GM10248 (cell line): ENCODE results near the gene PRRC2B.
"Not testable (repeated sequence)": the region's sequence is repeated elsewhere in the genome, so short reads cannot be mapped to it uniquely, and the experiment has no call there.

Experiments used
- CTCF ChIA-PET: fragments of 300-600 bp; sonication (Branson Sonifier 250); formaldehyde crosslinking; extraction: SDS; loops from one replicate; lab custom pipeline; 2021; ENCODE audit warnings: antibody characterized with exemption; lab: Yijun Ruan, JAX
- POLR2A ChIA-PET: fragments of 350-650 bp; sonication (Branson Sonifier 250); formaldehyde crosslinking; extraction: SDS; loops from one replicate; lab custom pipeline; 2020; ENCODE audit warnings: antibody characterized with exemption; lab: Yijun Ruan, JAX
- DNase-seq: peaks from one replicate; pipeline ENCODE4 v3.0.0; 2012; ENCODE audit errors: extremely low spot score
- TF ChIP-seq, protein P1 (sequence below): IDR thresholded peaks from 2 replicates; pipeline ENCODE4 v1.5.1; 2012; ENCODE audit warnings: mild to moderate bottlenecking, low read depth; ENCODE audit errors: extremely low read depth, missing control alignments, control extremely low read depth

Gene PRRC2B

DNA sequence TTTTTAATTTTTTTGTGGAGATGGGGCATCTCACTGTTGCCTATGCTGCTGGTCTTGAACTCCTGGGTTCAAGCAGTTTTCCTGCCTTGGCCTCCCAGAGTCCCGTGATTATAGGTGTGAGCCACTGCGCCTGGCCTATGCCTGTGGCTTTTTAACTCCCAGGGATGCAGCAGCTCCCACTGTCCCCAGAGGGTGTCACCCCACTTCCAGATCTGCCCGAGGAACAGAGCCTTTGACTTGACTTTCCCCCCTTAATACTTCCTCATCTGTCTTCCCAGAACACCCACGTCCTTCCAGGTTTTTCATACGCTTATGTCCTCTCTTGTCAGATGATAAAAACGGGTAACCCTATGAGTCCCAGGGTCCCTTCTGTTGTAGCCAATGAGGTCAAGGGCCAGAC is 7.6 kb upstream of the PRRC2B start:
- TF ChIP-seq, protein P1, sequence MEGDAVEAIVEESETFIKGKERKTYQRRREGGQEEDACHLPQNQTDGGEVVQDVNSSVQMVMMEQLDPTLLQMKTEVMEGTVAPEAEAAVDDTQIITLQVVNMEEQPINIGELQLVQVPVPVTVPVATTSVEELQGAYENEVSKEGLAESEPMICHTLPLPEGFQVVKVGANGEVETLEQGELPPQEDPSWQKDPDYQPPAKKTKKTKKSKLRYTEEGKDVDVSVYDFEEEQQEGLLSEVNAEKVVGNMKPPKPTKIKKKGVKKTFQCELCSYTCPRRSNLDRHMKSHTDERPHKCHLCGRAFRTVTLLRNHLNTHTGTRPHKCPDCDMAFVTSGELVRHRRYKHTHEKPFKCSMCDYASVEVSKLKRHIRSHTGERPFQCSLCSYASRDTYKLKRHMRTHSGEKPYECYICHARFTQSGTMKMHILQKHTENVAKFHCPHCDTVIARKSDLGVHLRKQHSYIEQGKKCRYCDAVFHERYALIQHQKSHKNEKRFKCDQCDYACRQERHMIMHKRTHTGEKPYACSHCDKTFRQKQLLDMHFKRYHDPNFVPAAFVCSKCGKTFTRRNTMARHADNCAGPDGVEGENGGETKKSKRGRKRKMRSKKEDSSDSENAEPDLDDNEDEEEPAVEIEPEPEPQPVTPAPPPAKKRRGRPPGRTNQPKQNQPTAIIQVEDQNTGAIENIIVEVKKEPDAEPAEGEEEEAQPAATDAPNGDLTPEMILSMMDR: no peak
- CTCF ChIA-PET: no interaction called here
- DNase-seq: no peak
- POLR2A ChIA-PET: no interaction called here

GRCh38 chr9:131387394-131387793 is 6.5 kb upstream of the PRRC2B start:
- POLR2A ChIA-PET: no interaction called here
- TF ChIP-seq, protein P1: no peak
- CTCF ChIA-PET: interaction anchor here (0.9 to 1.7 kb wide), 3 partner anchors 14 to 38 kb away, joined by 3 to 4 read pairs (median 3); no protein-coding TSS in a partner anchor
- DNase-seq: no peak

DNA sequence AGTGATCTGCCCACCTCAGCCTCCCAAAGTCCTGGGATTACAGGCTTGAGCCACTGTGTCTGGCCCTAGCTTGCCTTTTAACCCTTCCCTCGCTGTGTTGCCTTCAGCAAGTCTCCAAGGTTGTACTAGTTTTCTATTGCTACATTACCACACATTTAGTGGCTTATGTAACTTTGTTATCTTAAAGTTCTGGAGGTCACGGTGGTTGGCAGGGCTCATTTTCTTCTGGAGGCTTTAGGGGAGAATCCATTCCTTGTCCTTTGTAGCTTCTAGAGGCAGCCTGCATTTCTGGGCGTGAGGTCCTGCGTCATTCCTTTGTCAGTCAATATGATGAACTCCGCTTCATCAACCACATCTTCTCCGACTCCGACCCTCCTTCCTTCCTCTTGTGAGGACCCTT is 2.9 kb upstream of the PRRC2B start:
- POLR2A ChIA-PET: interaction anchor here (1.5 kb wide), 1 partner anchor 18 kb away, joined by 4 read pairs; no protein-coding TSS in a partner anchor

GRCh38 chr9:131391504-131391903 is 2.4 kb upstream of the PRRC2B start:
- TF ChIP-seq, protein P1: no peak
- DNase-seq: no peak
- CTCF ChIA-PET: interaction anchor here (2.5 kb wide), 1 partner anchor 8 kb away, joined by 5 read pairs; no protein-coding TSS in a partner anchor
- POLR2A ChIA-PET: no interaction called here

More for the DNA sequence above, 2.9 kb upstream of the PRRC2B start:
- DNase-seq: no peak
- TF ChIP-seq, protein P1: no peak
- CTCF ChIA-PET: interaction anchor here (2.5 kb wide), 1 partner anchor 8 kb away, joined by 5 read pairs; no protein-coding TSS in a partner anchor

- ChIA-PET POLR2A (interaction anchor here (1.4 kb wide), 1 partner anchor 11 kb away, joined by 3 read pairs; no protein-coding TSS in a partner anchor), CTCF (no interaction called here)
- DNase-seq: peak; percentile 54
- TF ChIP-seq, protein P1: no peak
Observed at GRCh38 chr9:131394464-131395156, 724 bp downstream of the PRRC2B start.

GRCh38 chr9:131395157-131396098 is 1.5 kb downstream of the PRRC2B start:
- CTCF ChIA-PET: interaction anchor here (1.6 kb wide), 1 partner anchor 10 kb away, joined by 6 read pairs; no protein-coding TSS in a partner anchor

DNA sequence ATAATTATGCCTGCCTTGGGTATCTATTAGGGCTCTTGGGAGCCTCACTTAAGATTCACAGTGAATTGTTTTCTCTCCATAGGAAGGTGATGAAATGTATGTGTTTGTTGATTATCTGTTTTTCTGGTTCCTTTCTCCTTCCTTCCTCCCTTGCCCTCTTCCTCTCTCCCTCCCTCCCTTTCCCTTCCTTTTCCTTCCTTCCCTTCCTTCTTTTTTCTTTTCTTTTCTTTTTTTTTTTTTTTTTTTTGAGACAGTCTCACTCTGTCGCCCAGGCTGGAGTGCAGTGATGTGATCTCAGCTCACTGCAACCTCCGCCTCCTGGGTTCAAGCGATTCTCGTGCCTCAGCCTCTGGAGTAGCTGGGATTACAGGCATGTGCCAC is 2.2 kb downstream of the PRRC2B start:
- not testable (repeated sequence) for DNase-seq
- POLR2A ChIA-PET: interaction anchor here (0.7 to 1.6 kb wide), 3 partner anchors 10 to 23 kb away, joined by 3 to 12 read pairs (median 4); no protein-coding TSS in a partner anchor
- CTCF ChIA-PET: interaction anchor here (1.3 to 3.0 kb wide), 3 partner anchors 9 to 83 kb away, joined by 4 to 10 read pairs (median 6); no protein-coding TSS in a partner anchor

More at GRCh38 chr9:131395157-131396098, 1.5 kb downstream of the PRRC2B start:
- DNase-seq: peak; percentile 71
- TF ChIP-seq, protein P1: no peak
- POLR2A ChIA-PET: interaction anchor here (1.4 to 1.6 kb wide), 2 partner anchors 10 to 22 kb away, joined by 3 to 4 read pairs; no protein-coding TSS in a partner anchor
